GM12872 (cell line): Measurements from ENCODE around the gene THSD8.

Experiments
- CTCF ChIP-seq: IDR thresholded peaks from 3 replicates; pipeline ENCODE4 v1.5.1; 2011; ENCODE audit warnings: low read depth, mild to moderate bottlenecking, low read length, moderate library complexity; ENCODE audit not compliant: insufficient read depth

THSD8 gene

GRCh38 chr19:12796146-12797071, 5.5 kb upstream of the THSD8 start:
- TF ChIP-seq CTCF, result peak; percentile 97

- TF ChIP-seq CTCF, result no peak
These were observed 4.7 kb upstream of the THSD8 start for GRCh38 chr19:12797141-12797587.

GRCh38 chr19:12799742-12800465, 2.0 kb upstream of the THSD8 start:
- TF ChIP-seq CTCF, result no peak

- TF ChIP-seq CTCF, result no peak
These were observed 1.5 kb upstream of the THSD8 start for GRCh38 chr19:12800466-12800770.

GRCh38 chr19:12800923-12801465, 875 bp upstream of the THSD8 start:
- no peak for TF ChIP-seq CTCF

GRCh38 chr19:12802267-12803106, 618 bp downstream of the THSD8 start:
- no peak for TF ChIP-seq CTCF
